HepG2 (cell line): ENCODE results near the gene ZNF3. TPM values are rescaled to one million over a fixed set of nuclear protein-coding genes. Genes with fewer than 3 reads are reported as not detected.

Experiments used
- HMGA1 ChIP-seq: sonication (generic); formaldehyde crosslinking; conservative IDR thresholded peaks from 2 replicates; pipeline ENCODE4 v1.4.0; 2020; ENCODE audit warnings: missing genetic modification reagents
- MXD4 ChIP-seq: IDR thresholded peaks from 2 replicates; pipeline ENCODE4 v1.6.1; 2016; ENCODE audit warnings: mild to moderate bottlenecking, missing biosample characterization, missing genetic modification reagents
- ZFP36 ChIP-seq: fragments of 150-350 bp; IDR thresholded peaks from 2 replicates; pipeline ENCODE4 v1.6.1; 2018; ENCODE audit warnings: borderline replicate concordance, low read length, low read depth; ENCODE audit not compliant: partially characterized antibody
- ZFP36L2 ChIP-seq: sonication (generic); formaldehyde crosslinking; IDR thresholded peaks from 2 replicates; pipeline ENCODE4 v1.4.0; 2020; ENCODE audit warnings: missing genetic modification reagents
- ZNF296 ChIP-seq: sonication (generic); formaldehyde crosslinking; conservative IDR thresholded peaks from 2 replicates; pipeline ENCODE4 v1.5.0; 2020; ENCODE audit warnings: mild to moderate bottlenecking, missing genetic modification reagents
- ZSCAN9 ChIP-seq: IDR thresholded peaks from 2 replicates; pipeline ENCODE4 v1.6.1; 2016; ENCODE audit warnings: borderline replicate concordance
- ZZZ3 ChIP-seq: sonication (generic); formaldehyde crosslinking; IDR thresholded peaks from 2 replicates; pipeline ENCODE4 v1.4.0; 2020; ENCODE audit warnings: missing genetic modification reagents, mild to moderate bottlenecking, borderline replicate concordance
- polyA plus RNA-seq, 8 experiments: library from polyadenylated mRNA; depleted of rRNA in 3 of 8; stranded (reverse) in 7 of 8; unstranded in 1 of 8; fragments of >200 nt; fragmentation: Illumina TruSeq in 4 of 8; extraction: Trizol in 4 of 8; gene quantifications; 2 replicates each; pipeline versions ENCODE4 v1.2.1 to v1.2.3, GENCODE V29; 2011 to 2016; ENCODE audit warnings: low read depth in 4 of 8, missing spikeins in 1 of 8, mixed read lengths in 1 of 8; ENCODE audit not compliant: insufficient read depth in 1 of 8
- total RNA-seq, 5 experiments: library from RNA; depleted of rRNA; stranded (reverse); fragments of >200 nt; fragmentation: Illumina TruSeq; extraction: Trizol; gene quantifications; 2 replicates each; pipeline ENCODE4 v1.2.3, GENCODE V29; 2016; ENCODE audit warnings: low read depth in 1 of 5
- TF ChIP-seq, protein P1 (sequence below): sonication (generic); formaldehyde crosslinking; IDR thresholded peaks from 2 replicates; pipeline ENCODE4 v1.8.0; 2022; ENCODE audit warnings: missing genetic modification reagents, mild to moderate bottlenecking, borderline replicate concordance
- TF ChIP-seq, protein P2 (sequence below): sonication (generic); formaldehyde crosslinking; IDR thresholded peaks from 2 replicates; pipeline ENCODE4 v1.4.0; 2020; ENCODE audit warnings: mild to moderate bottlenecking, missing genetic modification reagents
- TF ChIP-seq, protein P3 (sequence below): sonication (generic); formaldehyde crosslinking; IDR thresholded peaks from 2 replicates; pipeline ENCODE4 v1.5.0; 2020; ENCODE audit warnings: mild to moderate bottlenecking, missing genetic modification reagents
- TF ChIP-seq, protein P4 (sequence below): IDR thresholded peaks from 2 replicates; pipeline ENCODE4 v1.6.1; 2016; ENCODE audit warnings: missing biosample characterization, missing genetic modification reagents, low read depth
- TF ChIP-seq, protein P5 (sequence below): IDR thresholded peaks from 2 replicates; pipeline ENCODE4 v1.6.1; 2018; ENCODE audit warnings: missing genetic modification reagents, mild to moderate bottlenecking, missing compliant biosample characterization
- TF ChIP-seq, protein P6 (sequence below): sonication (generic); formaldehyde crosslinking; IDR thresholded peaks from 2 replicates; pipeline ENCODE4 v1.4.0; 2020; ENCODE audit warnings: mild to moderate bottlenecking, missing genetic modification reagents
- TF ChIP-seq, protein P7 (sequence below), 2 experiments: sonication (generic) in 1 of 2; formaldehyde crosslinking in 1 of 2; IDR thresholded peaks; 2 replicates each; pipeline versions ENCODE4 v1.4.0 to v1.6.1; 2016 to 2020; ENCODE audit warnings: borderline replicate concordance in 1 of 2, low read depth in 1 of 2, mild to moderate bottlenecking in 1 of 2, missing genetic modification reagents in 1 of 2

The ZNF3 gene
- total and polyA plus RNA-seq, 2 of the 13 experiments (the other 11 are each of a cell fraction or from before 2014, with no cell fraction given) = 33.7 to 56.9 TPM

DNA sequence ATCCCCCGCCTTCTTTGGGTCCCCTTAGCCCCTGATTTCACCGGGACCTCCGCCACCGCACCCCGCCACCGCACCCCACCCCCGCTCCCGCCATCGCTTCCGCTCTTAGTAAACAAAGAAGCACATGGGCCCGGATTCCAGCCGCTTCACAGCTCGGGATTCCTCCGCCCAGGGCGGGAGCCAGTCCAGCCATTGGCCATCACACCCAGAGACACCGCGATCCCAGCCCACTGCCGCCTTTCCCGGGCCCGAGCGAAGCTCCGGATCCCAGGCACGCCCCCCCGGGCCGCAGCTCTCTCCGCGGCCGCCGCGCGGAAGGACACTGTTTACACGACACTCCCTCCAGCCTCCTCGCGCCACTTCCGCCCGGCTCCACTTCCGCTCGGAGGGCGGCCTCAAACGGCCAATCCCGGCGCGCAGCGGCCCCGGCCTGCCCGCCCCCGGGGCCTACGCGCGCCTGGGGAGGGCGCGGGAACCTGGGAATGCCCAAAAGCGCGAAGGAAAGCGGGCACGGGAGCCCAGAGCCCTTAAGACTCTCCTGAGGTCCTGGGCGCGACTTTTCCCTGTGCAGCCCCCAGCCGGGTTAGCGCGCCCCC lies 19.0 kb upstream of the ZNF3 start (continued):
- TF ChIP-seq MXD4 (CRISPR knock-in tag) (peak; percentile 84; the same call in 1 of the 2 replicates), ZFP36L2 (no peak), ZNF296 (CRISPR knock-in tag) (no peak), ZFP36 (no peak), ZSCAN9 (CRISPR knock-in tag) (peak; percentile 64; the same call in 1 of the 2 replicates), ZZZ3 (CRISPR knock-in tag) (peak; percentile 87; the same call in 1 of the 2 replicates), HMGA1 (CRISPR knock-in tag) (no peak)
- TF ChIP-seq, protein P1, sequence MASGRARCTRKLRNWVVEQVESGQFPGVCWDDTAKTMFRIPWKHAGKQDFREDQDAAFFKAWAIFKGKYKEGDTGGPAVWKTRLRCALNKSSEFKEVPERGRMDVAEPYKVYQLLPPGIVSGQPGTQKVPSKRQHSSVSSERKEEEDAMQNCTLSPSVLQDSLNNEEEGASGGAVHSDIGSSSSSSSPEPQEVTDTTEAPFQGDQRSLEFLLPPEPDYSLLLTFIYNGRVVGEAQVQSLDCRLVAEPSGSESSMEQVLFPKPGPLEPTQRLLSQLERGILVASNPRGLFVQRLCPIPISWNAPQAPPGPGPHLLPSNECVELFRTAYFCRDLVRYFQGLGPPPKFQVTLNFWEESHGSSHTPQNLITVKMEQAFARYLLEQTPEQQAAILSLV (CRISPR knock-in tag) = peak; percentile 72; the same call in 1 of the 2 replicates
- TF ChIP-seq, protein P2, sequence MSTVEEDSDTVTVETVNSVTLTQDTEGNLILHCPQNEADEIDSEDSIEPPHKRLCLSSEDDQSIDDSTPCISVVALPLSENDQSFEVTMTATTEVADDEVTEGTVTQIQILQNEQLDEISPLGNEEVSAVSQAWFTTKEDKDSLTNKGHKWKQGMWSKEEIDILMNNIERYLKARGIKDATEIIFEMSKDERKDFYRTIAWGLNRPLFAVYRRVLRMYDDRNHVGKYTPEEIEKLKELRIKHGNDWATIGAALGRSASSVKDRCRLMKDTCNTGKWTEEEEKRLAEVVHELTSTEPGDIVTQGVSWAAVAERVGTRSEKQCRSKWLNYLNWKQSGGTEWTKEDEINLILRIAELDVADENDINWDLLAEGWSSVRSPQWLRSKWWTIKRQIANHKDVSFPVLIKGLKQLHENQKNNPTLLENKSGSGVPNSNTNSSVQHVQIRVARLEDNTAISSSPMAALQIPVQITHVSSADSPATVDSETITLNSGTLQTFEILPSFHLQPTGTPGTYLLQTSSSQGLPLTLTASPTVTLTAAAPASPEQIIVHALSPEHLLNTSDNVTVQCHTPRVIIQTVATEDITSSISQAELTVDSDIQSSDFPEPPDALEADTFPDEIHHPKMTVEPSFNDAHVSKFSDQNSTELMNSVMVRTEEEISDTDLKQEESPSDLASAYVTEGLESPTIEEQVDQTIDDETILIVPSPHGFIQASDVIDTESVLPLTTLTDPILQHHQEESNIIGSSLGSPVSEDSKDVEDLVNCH = no peak
- TF ChIP-seq, protein P3, sequence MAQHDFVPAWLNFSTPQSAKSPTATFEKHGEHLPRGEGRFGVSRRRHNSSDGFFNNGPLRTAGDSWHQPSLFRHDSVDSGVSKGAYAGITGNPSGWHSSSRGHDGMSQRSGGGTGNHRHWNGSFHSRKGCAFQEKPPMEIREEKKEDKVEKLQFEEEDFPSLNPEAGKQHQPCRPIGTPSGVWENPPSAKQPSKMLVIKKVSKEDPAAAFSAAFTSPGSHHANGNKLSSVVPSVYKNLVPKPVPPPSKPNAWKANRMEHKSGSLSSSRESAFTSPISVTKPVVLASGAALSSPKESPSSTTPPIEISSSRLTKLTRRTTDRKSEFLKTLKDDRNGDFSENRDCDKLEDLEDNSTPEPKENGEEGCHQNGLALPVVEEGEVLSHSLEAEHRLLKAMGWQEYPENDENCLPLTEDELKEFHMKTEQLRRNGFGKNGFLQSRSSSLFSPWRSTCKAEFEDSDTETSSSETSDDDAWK (CRISPR knock-in tag) = no peak
- TF ChIP-seq, protein P4, sequence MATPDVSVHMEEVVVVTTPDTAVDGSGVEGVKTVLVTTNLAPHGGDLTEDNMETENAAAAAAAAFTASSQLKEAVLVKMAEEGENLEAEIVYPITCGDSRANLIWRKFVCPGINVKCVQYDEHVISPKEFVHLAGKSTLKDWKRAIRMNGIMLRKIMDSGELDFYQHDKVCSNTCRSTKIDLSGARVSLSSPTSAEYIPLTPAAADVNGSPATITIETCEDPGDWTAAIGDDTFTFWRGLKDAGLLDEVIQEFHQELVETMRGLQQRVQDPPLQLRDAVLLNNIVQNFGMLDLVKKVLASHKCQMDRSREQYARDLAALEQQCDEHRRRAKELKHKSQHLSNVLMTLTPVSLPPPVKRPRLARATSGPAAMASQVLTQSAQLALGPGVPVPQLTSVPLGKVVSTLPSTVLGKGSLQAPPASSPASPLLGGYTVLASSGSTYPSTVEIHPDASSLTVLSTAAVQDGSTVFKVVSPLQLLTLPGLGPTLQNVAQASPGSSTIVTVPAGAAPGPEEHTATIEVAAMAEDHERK (CRISPR knock-in tag) = peak; percentile 59; the same call in 1 of the 2 replicates
- TF ChIP-seq, protein P5, sequence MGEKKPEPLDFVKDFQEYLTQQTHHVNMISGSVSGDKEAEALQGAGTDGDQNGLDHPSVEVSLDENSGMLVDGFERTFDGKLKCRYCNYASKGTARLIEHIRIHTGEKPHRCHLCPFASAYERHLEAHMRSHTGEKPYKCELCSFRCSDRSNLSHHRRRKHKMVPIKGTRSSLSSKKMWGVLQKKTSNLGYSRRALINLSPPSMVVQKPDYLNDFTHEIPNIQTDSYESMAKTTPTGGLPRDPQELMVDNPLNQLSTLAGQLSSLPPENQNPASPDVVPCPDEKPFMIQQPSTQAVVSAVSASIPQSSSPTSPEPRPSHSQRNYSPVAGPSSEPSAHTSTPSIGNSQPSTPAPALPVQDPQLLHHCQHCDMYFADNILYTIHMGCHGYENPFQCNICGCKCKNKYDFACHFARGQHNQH (CRISPR knock-in tag) = peak; percentile 79; the same call in 1 of the 2 replicates
- TF ChIP-seq, protein P6, sequence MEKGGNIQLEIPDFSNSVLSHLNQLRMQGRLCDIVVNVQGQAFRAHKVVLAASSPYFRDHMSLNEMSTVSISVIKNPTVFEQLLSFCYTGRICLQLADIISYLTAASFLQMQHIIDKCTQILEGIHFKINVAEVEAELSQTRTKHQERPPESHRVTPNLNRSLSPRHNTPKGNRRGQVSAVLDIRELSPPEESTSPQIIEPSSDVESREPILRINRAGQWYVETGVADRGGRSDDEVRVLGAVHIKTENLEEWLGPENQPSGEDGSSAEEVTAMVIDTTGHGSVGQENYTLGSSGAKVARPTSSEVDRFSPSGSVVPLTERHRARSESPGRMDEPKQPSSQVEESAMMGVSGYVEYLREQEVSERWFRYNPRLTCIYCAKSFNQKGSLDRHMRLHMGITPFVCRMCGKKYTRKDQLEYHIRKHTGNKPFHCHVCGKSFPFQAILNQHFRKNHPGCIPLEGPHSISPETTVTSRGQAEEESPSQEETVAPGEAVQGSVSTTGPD (CRISPR knock-in tag) = no peak
- TF ChIP-seq, protein P7, sequence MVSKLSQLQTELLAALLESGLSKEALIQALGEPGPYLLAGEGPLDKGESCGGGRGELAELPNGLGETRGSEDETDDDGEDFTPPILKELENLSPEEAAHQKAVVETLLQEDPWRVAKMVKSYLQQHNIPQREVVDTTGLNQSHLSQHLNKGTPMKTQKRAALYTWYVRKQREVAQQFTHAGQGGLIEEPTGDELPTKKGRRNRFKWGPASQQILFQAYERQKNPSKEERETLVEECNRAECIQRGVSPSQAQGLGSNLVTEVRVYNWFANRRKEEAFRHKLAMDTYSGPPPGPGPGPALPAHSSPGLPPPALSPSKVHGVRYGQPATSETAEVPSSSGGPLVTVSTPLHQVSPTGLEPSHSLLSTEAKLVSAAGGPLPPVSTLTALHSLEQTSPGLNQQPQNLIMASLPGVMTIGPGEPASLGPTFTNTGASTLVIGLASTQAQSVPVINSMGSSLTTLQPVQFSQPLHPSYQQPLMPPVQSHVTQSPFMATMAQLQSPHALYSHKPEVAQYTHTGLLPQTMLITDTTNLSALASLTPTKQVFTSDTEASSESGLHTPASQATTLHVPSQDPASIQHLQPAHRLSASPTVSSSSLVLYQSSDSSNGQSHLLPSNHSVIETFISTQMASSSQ (IDR thresholded peaks at IDR 0.05; ENCODE audit: low read depth) = no peak
- TF ChIP-seq, protein P7 (CRISPR knock-in tag; IDR thresholded peaks at IDR 0.05; ENCODE audit: borderline replicate concordance) = peak; percentile 65; the same call in 1 of the 2 replicates
